HG03060 (cell line): ENCODE results near the gene VASP.
"Not testable (repeated sequence)": the region's sequence is repeated elsewhere in the genome, so short reads cannot be mapped to it uniquely, and the experiment has no call there.

Experiments
- ATAC-seq: cut with Tn5 transposase; IDR thresholded peaks from one replicate; pipeline ENCODE4 v1.9.1; 2021; ENCODE audit warnings: low read depth, moderate number of reproducible peaks; ENCODE audit not compliant: unreplicated experiment

Gene VASP

GRCh38 chr19:45496349-45496953, 10.8 kb upstream of the VASP start:
- no peak for ATAC-seq

DNA sequence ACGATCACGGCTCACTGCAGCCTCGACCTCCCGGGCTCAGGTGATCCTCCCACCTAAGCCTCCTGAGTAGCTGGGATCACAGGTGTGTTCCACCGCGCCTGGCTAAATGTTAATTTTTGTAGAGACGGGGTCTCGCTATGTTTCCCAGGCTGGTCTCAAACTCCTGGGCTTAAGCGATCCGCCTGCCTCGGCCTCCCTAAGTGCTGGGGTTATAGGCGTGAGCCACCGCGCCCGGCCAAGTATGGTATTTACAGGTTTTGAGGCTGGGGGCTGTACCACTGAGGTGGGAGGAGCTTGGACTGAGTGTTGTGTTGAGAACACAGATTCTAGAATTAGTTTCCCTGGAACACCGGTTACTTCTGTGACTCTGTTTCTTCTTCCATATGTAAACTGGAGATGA, 9.5 kb upstream of the VASP start:
- no peak for ATAC-seq

DNA sequence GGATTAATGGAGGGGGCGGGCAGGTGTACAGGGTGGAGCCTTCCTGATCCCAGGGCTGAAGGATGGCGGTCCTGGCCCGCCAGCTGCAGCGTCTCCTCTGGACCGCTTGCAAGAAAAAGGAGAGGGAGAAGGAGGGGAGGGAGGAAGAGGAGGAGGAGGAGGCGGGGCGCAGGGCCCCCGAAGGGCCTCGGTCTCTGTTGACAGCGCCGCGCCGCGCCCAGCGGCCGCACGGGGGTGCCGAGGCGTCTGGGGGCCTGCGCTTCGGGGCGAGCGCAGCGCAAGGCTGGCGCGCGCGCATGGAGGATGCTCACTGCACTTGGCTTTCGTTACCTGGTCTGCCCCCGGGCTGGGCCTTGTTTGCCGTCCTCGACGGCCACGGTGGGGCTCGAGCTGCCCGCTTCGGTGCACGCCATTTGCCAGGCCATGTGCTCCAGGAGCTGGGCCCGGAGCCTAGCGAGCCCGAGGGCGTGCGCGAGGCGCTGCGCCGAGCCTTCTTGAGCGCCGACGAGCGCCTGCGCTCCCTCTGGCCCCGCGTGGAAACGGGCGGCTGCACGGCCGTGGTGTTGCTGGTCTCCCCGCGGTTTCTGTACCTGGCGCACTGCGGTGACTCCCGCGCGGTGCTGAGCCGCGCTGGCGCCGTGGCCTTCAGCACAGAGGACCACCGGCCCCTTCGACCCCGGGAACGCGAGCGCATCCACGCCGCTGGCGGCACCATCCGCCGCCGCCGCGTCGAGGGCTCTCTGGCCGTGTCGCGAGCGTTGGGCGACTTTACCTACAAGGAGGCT, 8.7 kb upstream of the VASP start, which contains the start of gene PPM1N:
PPM1N (plus strand) TSS at position 33 of the 785 bp plus-strand sequence; CDS start at position 63, 30 bp downstream.
- ATAC-seq, result no peak

- ATAC-seq, result no peak
These were observed 7.8 kb upstream of the VASP start for GRCh38 chr19:45499196-45500180.

- ATAC-seq, result no peak
These were observed 6.2 kb upstream of the VASP start for GRCh38 chr19:45500918-45501729.

DNA sequence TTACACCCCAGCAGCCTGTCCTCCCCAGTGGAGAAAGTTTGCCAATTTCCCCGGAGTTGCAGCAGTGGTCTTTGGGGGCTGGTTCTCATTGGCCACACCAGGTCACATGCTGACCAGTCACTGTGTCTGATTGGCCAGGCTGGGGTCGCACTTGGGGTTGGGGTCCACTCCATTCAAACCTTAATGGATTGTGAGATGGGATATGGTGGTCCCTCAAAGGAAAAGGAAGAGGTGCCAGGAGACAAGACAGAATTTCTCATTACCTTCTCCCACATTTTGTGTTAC, 5.6 kb upstream of the VASP start:
- no peak for ATAC-seq

GRCh38 chr19:45502111-45502510, 5.2 kb upstream of the VASP start:
- ATAC-seq, result no peak

- no peak for ATAC-seq
These were observed 3.4 kb upstream of the VASP start for GRCh38 chr19:45503909-45504308.

GRCh38 chr19:45505151-45505995, 1.9 kb upstream of the VASP start:
- ATAC-seq, result no peak

DNA sequence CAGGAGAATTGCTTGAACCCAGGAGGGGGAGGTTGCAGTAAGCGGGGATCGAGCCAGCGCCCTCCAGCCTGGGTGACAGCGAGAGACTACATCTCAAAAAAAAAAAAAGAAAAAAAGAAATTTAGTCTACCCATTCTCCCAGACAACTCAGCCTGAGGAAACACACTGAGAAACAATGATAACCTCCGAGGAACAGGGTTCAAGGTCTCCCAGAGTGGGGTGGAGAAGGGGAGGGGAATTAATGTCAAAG, 1.4 kb upstream of the VASP start:
- ATAC-seq, result no peak

- peak; percentile 48 for ATAC-seq
These were observed 862 bp upstream of the VASP start for GRCh38 chr19:45506246-45506988.

GRCh38 chr19:45507872-45508416, 665 bp downstream of the VASP start:
- no peak for ATAC-seq

- no peak for ATAC-seq
These were observed 1.2 kb downstream of the VASP start for GRCh38 chr19:45508417-45508860.

DNA sequence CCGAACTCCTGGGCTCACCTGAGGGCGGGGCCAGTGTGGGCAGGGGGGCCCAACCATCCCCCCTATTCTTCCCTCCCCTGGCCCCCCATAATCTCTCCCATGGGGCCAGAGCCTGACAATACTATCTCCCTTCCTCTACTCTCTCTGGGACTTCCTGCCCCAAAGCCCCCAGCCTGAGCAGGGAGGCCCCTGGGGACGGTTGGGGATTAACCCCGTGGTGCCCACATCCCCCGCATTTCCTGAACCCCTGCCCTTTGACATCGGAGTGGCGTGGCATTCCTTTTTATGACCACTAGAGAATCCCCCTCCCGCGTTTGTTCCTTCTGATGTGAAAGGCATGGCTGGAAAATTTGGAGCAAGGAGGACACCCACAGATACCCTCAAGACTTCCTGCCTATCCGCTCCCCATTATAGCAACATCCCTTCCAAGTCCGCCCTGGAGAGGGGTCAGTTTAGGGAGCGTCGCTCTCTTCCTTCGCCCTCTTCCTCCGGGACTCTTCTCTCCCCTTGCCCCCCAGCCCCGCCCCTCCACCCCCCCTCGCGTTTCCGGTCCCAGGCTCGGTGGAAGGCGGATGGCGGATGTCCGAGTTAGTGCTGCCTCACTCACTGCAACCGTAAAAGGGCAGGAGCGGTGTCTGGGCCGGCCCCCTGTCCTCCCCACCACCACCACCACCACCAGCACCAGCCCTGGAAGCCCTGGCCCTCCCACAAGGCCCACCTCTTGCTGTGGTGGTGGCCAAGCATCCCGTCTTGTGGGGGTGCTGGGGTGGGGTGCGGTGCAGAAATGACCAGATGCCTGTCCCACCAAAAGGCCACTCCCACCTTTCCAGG, 1.8 kb downstream of the VASP start:
- ATAC-seq, result no peak

DNA sequence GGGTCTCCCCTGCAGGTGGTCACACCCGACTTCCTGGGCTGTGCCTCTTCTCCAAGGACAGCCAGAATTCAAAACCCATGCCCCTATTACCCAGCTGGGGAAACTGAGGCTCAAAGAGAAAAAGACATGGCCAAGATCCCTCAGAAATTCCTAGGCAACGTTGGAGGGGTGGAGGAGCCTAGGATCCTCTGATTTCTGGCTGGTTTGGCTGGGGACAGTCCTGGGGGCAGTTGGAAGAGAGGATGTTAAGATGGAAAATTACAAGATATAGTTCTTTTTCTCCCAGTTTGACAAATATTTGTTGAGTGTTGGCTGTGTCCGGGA, 2.4 kb downstream of the VASP start:
- ATAC-seq, result no peak

DNA sequence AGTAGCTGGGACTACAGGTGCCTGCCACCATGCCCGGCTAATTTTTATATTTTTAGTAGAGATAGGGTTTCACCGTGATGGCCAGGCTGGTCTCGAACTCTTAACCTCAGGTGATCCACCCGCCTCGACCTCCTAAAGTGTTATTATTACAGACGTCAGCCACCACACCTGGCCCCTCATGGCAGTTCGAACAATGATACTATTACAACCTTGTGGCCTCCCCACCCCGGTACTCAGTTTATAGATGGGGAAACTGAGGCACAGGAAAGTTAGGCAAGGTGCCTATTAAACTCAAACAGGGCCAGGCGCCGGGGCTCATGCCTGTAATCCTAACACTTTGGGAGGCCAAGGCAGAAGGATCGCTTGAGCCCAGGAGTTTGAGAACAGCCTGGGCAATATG, 3.1 kb downstream of the VASP start:
- not testable (repeated sequence) for ATAC-seq

- no peak for ATAC-seq
These were observed 3.8 kb downstream of the VASP start for GRCh38 chr19:45511074-45511473.

- no peak for ATAC-seq
These were observed 5.7 kb downstream of the VASP start for GRCh38 chr19:45512881-45513483.
